Adrenal gland (tissue), 12 donors: ENCODE measurements around the gene MGAT4A. TPM values are rescaled to one million over a fixed set of nuclear protein-coding genes. Genes with fewer than 3 reads are reported as not detected.

Experiments used
- DNase-seq, 7 donors: peaks; one replicate each; pipeline ENCODE4 v3.0.0-alpha.2; 2019 to 2020
- H3K27ac ChIP-seq, 5 donors: fragments of 200-600 bp; sonication (generic) in 4 of 5; 1 replicate in 3 of 5; 2 replicates in 2 of 5; pipeline versions ENCODE4 v1.5.1 to v1.8.0; 2016 to 2020; ENCODE audit warnings: mild to moderate bottlenecking in 1 of 5
- H3K27me3 ChIP-seq: fragments of 200-600 bp; 2 replicates; pipeline ENCODE4 v1.8.0; 2021
- H3K36me3 ChIP-seq, 2 donors: fragments of 200-600 bp; replicated peaks in 1 of 2; 1 replicate in 1 of 2; 2 replicates in 1 of 2; pipeline versions ENCODE4 v1.5.1 to v1.8.0; 2018 to 2022
- H3K4me1 ChIP-seq, 2 donors: fragments of 200-600 bp; replicated peaks in 1 of 2; 1 replicate in 1 of 2; 2 replicates in 1 of 2; pipeline versions ENCODE4 v1.5.1 to v1.8.0; 2018 to 2021
- H3K4me3 ChIP-seq, 4 donors: fragments of 200-600 bp; sonication (generic) in 3 of 4; one replicate each; pipeline ENCODE4 v1.5.1; 2016 to 2018
- H3K9me3 ChIP-seq, 3 donors: fragments of 200-600 bp; sonication (generic) in 1 of 3; replicated peaks in 1 of 3; 1 replicate in 2 of 3; 2 replicates in 1 of 3; pipeline versions ENCODE4 v1.5.1 to v1.8.0; 2016 to 2021
- CTCF ChIP-seq, 6 experiments: fragments of 450-650 bp in 4 of 6; fragments of 200-600 bp in 2 of 6; sonication (generic) in 1 of 6; IDR thresholded peaks; 1 replicate in 5 of 6; 2 replicates in 1 of 6; pipeline versions ENCODE4 v1.5.1 to v1.8.0; 2016 to 2021; ENCODE audit warnings: antibody characterized with exemption in 6 of 6, mild to moderate bottlenecking in 2 of 6, moderate library complexity in 1 of 6
- POLR2A ChIP-seq, 2 donors: fragments of 450-650 bp; IDR thresholded peaks; one replicate each; pipeline ENCODE4 v1.6.1; 2017; ENCODE audit warnings: antibody characterized with exemption in 2 of 2, mild to moderate bottlenecking in 2 of 2, moderate library complexity in 1 of 2
- WGBS, 4 donors: extraction: QIAGEN DNeasy Blood & Tissue Kit in 2 of 4; methylation state at CpG; one replicate each; pipeline versions ENCODE4 v1.1.5 to v1.1.7; 2013 to 2017; 5-methylcytosine and 5-hydroxymethylcytosine counted together
- intact Hi-C, 2 donors: fragments of 100-400 bp; cut with DNase I; formaldehyde crosslinking; loops; one replicate each; pipeline versions ENCODE4 v1.14.1 to v1.15.0; 2022 to 2023
- polyA plus RNA-seq, 3 donors: library from polyadenylated mRNA; stranded (reverse); fragments of 200-250 nt in 2 of 3; fragments of 350-450 nt in 1 of 3; fragmentation: Illumina TruSeq in 1 of 3; extraction: RNeasy Lipid Tissue Mini Kit (QIAGEN cat#74804) in 1 of 3; gene quantifications; one replicate each; pipeline ENCODE4 v1.2.3, GENCODE V29; 2013 to 2014
- total RNA-seq, 9 donors: library from RNA; depleted of rRNA in 4 of 9; stranded (reverse); fragments of >200 nt in 4 of 9; fragments of 120-200 nt in 1 of 9; fragmentation: NEBNext Ultra II Directional in 1 of 9; extraction: Animal tissue kit (Norgen Biotek cat#: 25700) in 1 of 9; gene quantifications; one replicate each; pipeline versions ENCODE4 v1.1.0 to v1.2.4, GENCODE V29; 2013 to 2023
- donor health status: healthy with polysubstance abuse.
- donor health status: Bipolar disorder and iron deficiency.
- donor health status: DM: yes; HTN: yes; CAD: no.
- donor health status: DM: no; HTN: no; CAD: no.
- donor health status: DM: no; HTN: no; CAD: no.
- donor health status: DM: yes; HTN: yes; CAD: no.

MGAT4A gene
- total and polyA plus RNA-seq, 12 donors = 5.2 to 34.4 (median 18.7) TPM

DNA sequence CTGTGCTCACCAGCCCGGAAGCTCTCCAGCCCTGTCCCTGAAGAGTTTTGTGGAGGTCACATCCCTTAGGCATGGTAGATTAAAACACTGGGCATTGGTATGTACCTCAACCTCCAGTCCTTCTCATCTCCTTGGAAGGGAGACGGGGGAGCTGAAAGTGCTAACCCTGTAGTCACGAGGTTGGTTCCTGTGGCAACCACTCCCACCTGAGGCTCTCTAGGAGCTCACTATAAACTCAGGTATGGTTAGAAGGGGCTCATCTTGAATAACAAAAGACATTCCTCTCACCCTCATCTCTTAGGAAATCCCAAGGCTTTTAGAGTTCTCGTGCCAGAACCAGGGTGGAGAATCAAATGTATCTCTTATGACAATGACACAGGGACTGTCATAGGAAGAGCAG, 43.0 kb upstream of the MGAT4A start:
- no peaks in the 10 kb centered on the region for H3K27me3 ChIP-seq
- H3K4me1 ChIP-seq = peaks cover 0 to 5% of the 10 kb centered on the region in 2 donors
- 66 to 100% (median 87%) methylated on average over 1 to 4 of the region's 4 CpGs for WGBS, 4 donors
- no peaks in the 10 kb centered on the region for H3K36me3 ChIP-seq
- TF ChIP-seq POLR2A (IDR thresholded peaks at IDR 0.05) = no peak
- TF ChIP-seq CTCF (IDR thresholded peaks at IDR 0.05) = no peak
- DNase-seq = no peak
- H3K27ac ChIP-seq = no peak overlapping the region
- no peak overlapping the region for H3K4me3 ChIP-seq
- intact Hi-C loops = no loop called here
- no peaks in the 10 kb centered on the region for H3K9me3 ChIP-seq

DNA sequence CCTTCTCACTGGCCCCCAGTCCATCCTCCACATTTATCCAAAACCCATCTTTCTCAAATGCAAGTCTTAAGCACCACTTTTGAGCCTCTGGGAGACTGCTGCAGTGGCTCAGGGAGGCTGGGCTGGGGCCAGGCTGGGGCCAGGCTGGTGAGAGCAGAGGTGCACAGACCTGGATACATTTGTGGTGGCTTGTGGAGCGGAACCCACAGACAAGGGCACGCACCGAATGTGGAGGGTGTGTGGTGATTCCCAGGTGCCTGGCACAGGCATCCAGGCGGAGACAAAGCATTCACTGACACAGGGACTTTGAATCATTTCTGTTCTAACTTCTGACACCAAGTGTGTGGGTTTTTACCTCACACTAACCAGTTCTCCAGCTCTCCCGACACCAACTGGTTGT, 42.2 kb upstream of the MGAT4A start:
- no peak for TF ChIP-seq CTCF (IDR thresholded peaks at IDR 0.05)
- TF ChIP-seq POLR2A (IDR thresholded peaks at IDR 0.05) = no peak
- H3K27me3 ChIP-seq = no peaks in the 10 kb centered on the region
- 88 to 94% (median 92%) methylated on average over 2 to 5 of the region's 5 CpGs for WGBS, 4 donors

DNA sequence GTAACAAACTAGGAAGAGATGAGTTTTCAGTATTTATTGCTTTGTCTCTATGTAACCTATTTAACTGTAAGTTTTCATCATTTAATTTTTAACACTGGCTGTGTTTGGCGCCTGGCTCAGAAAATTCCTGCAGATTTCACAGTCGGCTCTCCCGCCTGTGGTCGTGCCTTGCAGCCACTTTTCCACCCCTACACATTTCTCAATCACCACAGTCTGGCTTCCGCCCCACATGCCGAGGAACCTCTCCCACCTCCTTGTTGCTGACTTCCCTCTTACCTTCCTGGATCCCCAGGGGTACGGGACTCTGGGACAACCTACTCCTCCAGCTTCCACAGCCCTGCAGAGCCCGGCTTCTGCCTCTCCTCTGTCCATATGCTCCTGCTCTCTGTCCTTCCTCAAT, 41.6 kb upstream of the MGAT4A start:
- TF ChIP-seq CTCF (IDR thresholded peaks at IDR 0.05) (no peak), POLR2A (IDR thresholded peaks at IDR 0.05) (no peak)
- Histone ChIP-seq H3K9me3 (no peaks in the 10 kb centered on the region), H3K27me3 (no peaks in the 10 kb centered on the region), H3K4me3 (no peak overlapping the region), H3K27ac (peak overlapping the region in 2 of 5 donors; percentile 60 to 68), H3K4me1 (peaks cover 0 to 5% of the 10 kb centered on the region in 2 donors), H3K36me3 (no peaks in the 10 kb centered on the region)
- 68 to 77% (median 73%) methylated on average over 8 of the region's 8 CpGs for WGBS, 4 donors
- DNase-seq = no peak
- intact Hi-C loops = no loop called here

More for the DNA sequence above, 42.2 kb upstream of the MGAT4A start:
- intact Hi-C loops = no loop called here
- Histone ChIP-seq H3K4me3 (no peak overlapping the region), H3K4me1 (peaks cover 0 to 5% of the 10 kb centered on the region in 2 donors), H3K9me3 (no peaks in the 10 kb centered on the region), H3K27ac (no peak overlapping the region), H3K36me3 (no peaks in the 10 kb centered on the region)
- DNase-seq = no peak

GRCh38 chr2:98771721-98772524, 41.0 kb upstream of the MGAT4A start:
- WGBS, 4 donors = 46 to 52% (median 51%) methylated on average over 17 of the region's 17 CpGs
- peak overlapping the region in 3 of 5 donors; percentile 34 to 68 (median 60) for H3K27ac ChIP-seq
- no peak overlapping the region for H3K4me3 ChIP-seq
- peaks cover 0 to 5% of the 10 kb centered on the region in 2 donors for H3K4me1 ChIP-seq
- H3K36me3 ChIP-seq = no peaks in the 10 kb centered on the region
- no peak for TF ChIP-seq CTCF (IDR thresholded peaks at IDR 0.05)
- TF ChIP-seq POLR2A (IDR thresholded peaks at IDR 0.05) = no peak
- H3K9me3 ChIP-seq = no peaks in the 10 kb centered on the region
- DNase-seq = no peak
- H3K27me3 ChIP-seq = no peaks in the 10 kb centered on the region
- intact Hi-C loops = no loop called here
